ENCODE measurements around the gene CNFN.

Gene CNFN

GRCh38 chr19:42370626-42371175 is 19.4 kb downstream of the CNFN start:
- no peak for DNase-seq

DNA sequence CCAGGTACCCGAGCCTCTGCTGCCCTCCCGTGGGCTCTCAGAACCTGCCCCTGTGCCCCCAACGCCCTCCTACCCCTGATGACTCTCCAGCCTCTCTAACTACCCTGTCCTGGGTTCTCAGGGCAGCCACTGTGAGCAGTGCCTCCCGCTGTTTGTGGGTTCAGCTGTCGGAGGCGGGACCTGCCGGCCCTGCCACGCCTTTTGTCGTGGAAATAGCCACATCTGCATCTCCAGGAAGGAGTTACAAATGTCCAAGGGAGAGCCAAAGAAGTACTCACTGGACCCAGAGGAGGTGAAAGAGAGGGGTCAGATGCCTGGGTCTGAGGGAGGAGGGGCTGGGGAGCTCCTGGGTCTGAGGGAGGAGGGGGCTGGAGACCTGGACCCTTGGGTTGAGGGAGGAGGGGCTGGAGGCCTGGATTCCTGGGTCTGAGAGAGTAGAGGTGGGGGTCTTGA is 20.0 kb downstream of the CNFN start:
- DNase-seq = no peak

- no peak for DNase-seq
These were observed 20.5 kb downstream of the CNFN start for GRCh38 chr19:42369433-42370067.

- DNase-seq = no peak
These were observed 21.3 kb downstream of the CNFN start for GRCh38 chr19:42368765-42369164.

- no peak for DNase-seq
These were observed 21.7 kb downstream of the CNFN start for GRCh38 chr19:42368360-42368759.

DNA sequence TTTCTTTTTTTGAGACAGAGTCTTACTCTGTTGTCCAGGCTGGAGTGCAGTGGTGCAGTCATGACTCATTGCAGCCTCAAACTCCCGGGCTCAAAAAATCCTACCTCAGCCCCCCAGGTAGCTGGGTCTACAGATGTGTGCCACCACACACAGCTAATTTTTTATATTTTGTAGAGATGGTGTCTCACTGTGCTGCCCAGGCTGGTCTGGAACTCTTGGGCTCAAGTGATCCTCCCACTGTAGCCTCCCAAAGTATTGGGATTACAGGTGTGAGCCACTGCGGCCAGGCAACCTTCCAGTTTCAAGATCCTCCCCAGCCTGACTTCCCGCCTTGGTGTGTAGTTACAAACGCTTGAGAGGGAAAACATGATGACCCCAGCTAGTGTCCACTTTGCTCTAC is 22.2 kb downstream of the CNFN start:
- DNase-seq = no peak

DNA sequence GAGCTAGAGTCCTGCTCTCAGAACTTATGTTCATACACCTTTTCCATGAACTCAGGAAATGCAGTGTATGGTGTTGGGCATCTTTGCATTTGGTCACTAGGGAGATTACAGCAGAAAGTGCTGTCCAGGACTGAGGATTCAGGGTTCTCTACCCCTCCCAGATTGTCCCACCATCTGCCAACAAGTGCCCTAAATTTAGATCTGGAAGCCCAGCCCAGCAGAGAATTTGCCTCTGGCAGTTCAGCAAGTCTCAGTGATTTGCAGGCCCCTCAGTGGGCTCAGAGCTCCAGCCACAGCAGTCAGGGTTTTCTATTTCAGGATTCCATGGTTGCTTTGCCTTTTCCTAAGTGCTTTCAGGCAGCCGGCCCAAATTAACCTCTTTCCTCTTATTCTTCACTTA is 23.4 kb downstream of the CNFN start:
- DNase-seq = no peak

DNA sequence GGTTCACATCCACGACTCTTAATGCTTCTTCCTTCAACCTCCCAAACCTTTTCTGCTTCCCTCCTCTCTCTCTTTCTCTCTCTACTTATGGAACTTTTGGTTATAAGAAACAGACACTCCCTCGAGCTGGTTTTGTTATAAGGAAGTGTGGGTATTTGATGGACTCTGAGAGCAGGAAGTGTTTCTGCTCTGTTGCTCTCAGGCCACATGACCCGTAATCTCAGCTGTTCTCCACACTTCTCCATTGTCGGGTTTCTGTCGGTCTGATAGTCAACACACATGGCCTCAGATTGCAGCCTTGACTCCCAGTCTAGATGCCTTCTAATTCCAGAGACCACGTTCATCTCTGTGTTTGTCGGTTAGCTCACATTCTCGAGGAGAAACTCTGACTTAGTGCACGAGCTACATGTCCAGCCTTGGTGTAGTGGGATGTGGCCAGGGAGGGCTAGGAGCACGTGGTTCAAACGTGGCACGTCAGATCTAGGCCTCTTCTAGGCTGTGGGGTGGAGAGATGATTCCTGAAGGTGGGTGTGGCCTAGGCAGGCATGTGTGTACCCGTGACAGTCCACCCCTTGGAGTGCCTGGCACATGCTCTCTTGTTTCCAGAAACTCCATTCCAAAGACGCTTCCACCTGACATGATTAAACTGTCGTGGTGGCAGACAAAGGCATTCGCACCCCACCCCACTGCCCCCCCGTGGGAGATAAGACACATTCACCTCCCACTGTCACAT is 26.3 kb downstream of the CNFN start:
- DNase-seq = no peak

DNA sequence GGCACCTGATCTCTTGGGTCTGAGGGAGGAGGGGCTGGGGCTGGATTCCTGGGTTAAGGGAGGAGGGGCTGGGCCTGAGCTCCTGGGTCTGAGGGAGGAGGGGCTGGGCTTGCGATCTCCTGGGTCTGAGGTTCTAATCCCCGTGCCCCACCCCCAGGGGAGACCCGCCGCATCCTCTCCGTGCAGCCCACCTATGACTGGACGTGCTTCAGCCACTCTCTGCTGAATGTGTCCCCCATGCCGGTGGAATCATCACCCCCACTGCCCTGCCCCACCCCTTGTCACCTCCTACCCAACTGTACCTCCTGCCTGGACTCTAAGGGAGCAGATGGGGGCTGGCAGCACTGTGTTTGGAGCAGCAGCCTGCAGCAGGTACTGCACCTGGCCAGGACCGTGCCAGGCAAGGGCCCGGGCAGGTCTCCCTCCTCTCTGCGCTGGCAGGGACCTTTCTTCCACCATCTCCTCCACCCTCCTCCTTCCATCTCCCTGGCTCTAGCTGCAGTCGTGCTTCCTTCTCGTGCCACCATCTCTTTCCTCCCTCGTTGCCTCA is 27.1 kb downstream of the CNFN start:
- no peak for DNase-seq

DNA sequence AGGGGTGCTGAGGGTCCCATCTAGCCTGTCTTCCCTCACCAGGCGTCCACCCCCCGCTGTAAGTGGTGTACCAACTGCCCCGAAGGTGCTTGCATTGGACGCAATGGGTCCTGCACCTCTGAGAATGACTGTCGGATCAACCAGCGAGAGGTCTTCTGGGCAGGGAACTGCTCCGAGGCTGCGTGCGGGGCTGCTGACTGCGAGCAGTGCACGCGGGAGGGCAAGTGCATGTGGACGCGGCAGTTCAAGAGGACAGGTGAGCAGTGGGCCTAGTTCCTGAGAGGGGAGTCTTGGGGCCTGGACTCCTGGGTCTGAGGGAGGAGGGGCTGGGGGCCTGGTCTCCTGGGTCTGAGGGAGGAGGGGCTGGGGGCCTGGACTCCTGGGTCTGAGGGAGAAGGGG is 27.8 kb downstream of the CNFN start:
- no peak for DNase-seq

DNA sequence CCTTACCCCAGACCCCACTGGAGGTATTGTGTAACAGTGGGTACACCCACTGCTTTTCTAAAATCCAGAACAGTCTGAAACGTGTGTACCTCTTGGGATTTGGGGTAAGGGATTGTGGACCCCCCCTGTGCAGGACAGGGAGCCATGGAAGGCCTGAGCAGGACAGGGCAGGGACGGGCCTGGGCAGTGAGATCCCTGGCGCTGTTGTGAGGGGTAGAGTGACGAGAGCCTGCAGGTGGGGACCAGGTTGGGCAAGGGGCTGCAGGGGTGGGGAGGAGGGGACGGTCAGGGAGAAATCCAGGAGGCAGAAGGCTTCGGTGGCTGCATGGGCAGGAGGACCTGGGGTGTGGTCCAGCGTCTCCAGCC is 28.6 kb downstream of the CNFN start:
- no peak for DNase-seq

GRCh38 chr19:42360787-42361544 is 29.1 kb downstream of the CNFN start:
- DNase-seq = no peak

DNA sequence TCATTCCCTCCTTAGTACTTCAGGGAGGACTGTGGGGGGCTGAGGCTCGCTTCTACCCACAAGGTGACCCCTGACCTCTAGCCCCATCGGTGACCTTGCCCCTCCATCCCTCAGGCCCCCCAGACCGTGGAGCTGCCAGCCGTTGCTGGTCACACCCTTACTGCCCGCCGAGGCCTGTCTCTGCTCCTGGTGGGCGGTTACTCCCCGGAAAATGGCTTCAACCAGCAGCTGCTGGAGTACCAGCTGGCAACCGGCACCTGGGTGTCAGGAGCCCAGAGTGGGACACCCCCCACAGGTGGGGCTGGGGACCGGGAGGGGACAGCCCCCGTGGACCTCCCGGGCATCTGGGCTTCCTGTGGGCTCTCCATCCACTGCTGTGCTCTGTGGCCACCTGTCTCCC is 32.8 kb downstream of the CNFN start:
- no peak for DNase-seq

GRCh38 chr19:42356686-42357085 is 33.4 kb downstream of the CNFN start:
- no peak for DNase-seq

GRCh38 chr19:42355896-42356295 is 34.2 kb downstream of the CNFN start:
- no peak for DNase-seq

- DNase-seq = no peak
These were observed 36.6 kb downstream of the CNFN start for GRCh38 chr19:42353341-42354015.

GRCh38 chr19:42352301-42353259 is 37.5 kb downstream of the CNFN start:
- no peak for DNase-seq

- DNase-seq = no peak
These were observed 38.9 kb downstream of the CNFN start for GRCh38 chr19:42351079-42351735.

- no peak for DNase-seq
These were observed 39.7 kb downstream of the CNFN start for GRCh38 chr19:42350417-42350816.

DNA sequence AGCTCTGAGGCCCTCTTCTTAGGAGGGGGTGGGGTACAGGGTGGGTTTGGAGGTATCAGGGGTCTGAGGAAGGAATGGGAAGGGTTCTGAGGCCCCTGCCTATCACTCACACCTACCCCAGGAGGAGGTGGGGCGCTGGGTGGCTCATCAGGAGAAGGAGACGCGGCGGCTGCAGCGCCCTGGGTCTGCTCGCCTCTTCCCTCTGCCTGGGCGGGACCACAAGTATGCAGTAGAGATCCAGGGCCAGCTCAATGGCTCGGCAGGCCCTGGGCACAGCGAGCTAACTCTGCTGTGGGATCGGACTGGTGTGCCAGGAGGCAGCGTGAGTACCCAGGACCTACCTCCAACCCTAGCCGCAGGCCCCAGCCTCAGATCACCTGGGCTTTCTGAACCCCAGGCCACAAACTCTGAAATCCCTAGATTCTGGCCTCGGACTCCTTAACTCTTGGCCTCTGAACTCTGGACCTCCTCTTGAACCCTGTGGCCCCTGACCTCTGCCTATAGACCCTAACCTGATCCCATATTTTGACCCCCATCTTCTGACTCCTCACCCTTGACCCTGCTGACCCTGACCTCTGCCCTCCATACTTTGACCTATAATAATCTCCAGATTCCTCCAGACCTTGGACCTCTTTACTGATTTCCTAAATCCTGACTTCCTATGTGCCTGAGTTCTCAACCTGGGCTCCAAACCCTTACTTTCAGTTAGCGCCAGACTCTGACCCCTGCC is 40.6 kb downstream of the CNFN start:
- DNase-seq = no peak
